PC-9 (cell line): ENCODE measurements around the gene COL15A1. TPM values are rescaled to one million over a fixed set of nuclear protein-coding genes. Genes with fewer than 3 reads are reported as not detected.

ENCODE experiments used
- BruUV-seq: library from RNA; stranded (reverse); fragments of 400-500 nt; replicated peaks from 2 replicates; lab custom pipeline; 2021; lab: Mats Ljungman, UMichigan
- CTCF ChIA-PET: fragments of 300-600 bp; sonication (Branson Sonifier 250); formaldehyde crosslinking; loops from one replicate; lab custom pipeline; 2022; ENCODE audit warnings: antibody characterized with exemption; lab: Charles Lee
- POLR2A ChIA-PET: fragments of 300-600 bp; sonication (Branson Sonifier 250); formaldehyde crosslinking; loops from one replicate; lab custom pipeline; 2022; ENCODE audit warnings: antibody characterized with exemption; ENCODE audit not compliant: unreplicated experiment; lab: Charles Lee
- DNase-seq, 2 experiments: peaks; one replicate each; pipeline versions ENCODE4 v3.0.0 to v3.0.0-alpha.2; 2015 to 2022; ENCODE audit warnings: mixed read lengths in 1 of 2
- H2AFZ ChIP-seq: fragments of 200-600 bp; sonication (generic); 2 replicates; pipeline ENCODE4 v1.8.1; 2017; ENCODE audit warnings: antibody characterized with exemption
- H3F3A ChIP-seq: fragments of 200-600 bp; sonication (generic); 2 replicates; pipeline ENCODE4 v1.8.1; 2017; ENCODE audit warnings: antibody characterized with exemption, mild to moderate bottlenecking, low read depth; ENCODE audit not compliant: insufficient read depth
- H3K27ac ChIP-seq: fragments of 200-600 bp; sonication (generic); 2 replicates; pipeline ENCODE4 v1.6.1; 2016; ENCODE audit warnings: mixed run types
- H3K27me3 ChIP-seq: fragments of 200-600 bp; sonication (generic); 2 replicates; pipeline ENCODE4 v1.6.1; 2016; ENCODE audit warnings: low read depth, mixed run types; ENCODE audit not compliant: insufficient read depth
- H3K36me3 ChIP-seq: fragments of 200-600 bp; sonication (generic); 2 replicates; pipeline ENCODE4 v1.6.1; 2016; ENCODE audit warnings: low read depth, mixed run types
- H3K4me1 ChIP-seq: fragments of 200-600 bp; sonication (generic); replicated peaks from 2 replicates; pipeline ENCODE4 v1.6.1; 2016; ENCODE audit warnings: mixed run types; ENCODE audit not compliant: insufficient read depth
- H3K4me2 ChIP-seq: fragments of 200-600 bp; sonication (generic); 2 replicates; pipeline ENCODE4 v1.6.1; 2017; ENCODE audit warnings: mixed run types
- H3K4me3 ChIP-seq: fragments of 200-600 bp; sonication (generic); 2 replicates; pipeline ENCODE4 v1.6.1; 2016; ENCODE audit warnings: mixed run types
- H3K79me2 ChIP-seq: fragments of 200-600 bp; sonication (generic); 2 replicates; pipeline ENCODE4 v1.6.1; 2017; ENCODE audit warnings: low read depth, mixed run types
- H3K9me2 ChIP-seq: fragments of 200-600 bp; sonication (generic); 2 replicates; pipeline ENCODE4 v1.8.1; 2017; ENCODE audit warnings: mild to moderate bottlenecking; ENCODE audit not compliant: insufficient read depth
- H3K9me3 ChIP-seq: fragments of 200-600 bp; sonication (generic); 2 replicates; pipeline ENCODE4 v1.8.1; 2016; ENCODE audit warnings: low read depth; ENCODE audit not compliant: insufficient read depth
- H4K20me1 ChIP-seq: fragments of 200-600 bp; sonication (generic); 2 replicates; pipeline ENCODE4 v1.8.1; 2017; ENCODE audit not compliant: insufficient read depth
- CTCF ChIP-seq: fragments of 200-600 bp; sonication (generic); conservative IDR thresholded peaks from 2 replicates; pipeline ENCODE4 v1.6.1; 2017; ENCODE audit warnings: mixed run types, antibody characterized with exemption, mild to moderate bottlenecking, moderate library complexity
- EZH2 ChIP-seq: fragments of 200-600 bp; sonication (generic); IDR thresholded peaks from 2 replicates; pipeline ENCODE4 v1.8.0; 2017; ENCODE audit warnings: antibody characterized with exemption, low read depth
- intact Hi-C: fragments of 100-400 bp; cut with micrococcal nuclease; formaldehyde crosslinking; loops from one replicate; pipeline ENCODE4 v1.10.0; 2022; ENCODE audit not compliant: unreplicated experiment
- total RNA-seq: library from RNA; stranded (reverse); gene quantifications from 2 replicates; pipeline ENCODE4 v1.2.3, GENCODE V29; 2021

COL15A1 gene
- total RNA-seq, 1 experiment from 2014 or later: not detected

GRCh38 chr9:99004717-99005460, 61.2 kb downstream of the COL15A1 start:
- H3F3A ChIP-seq: no peaks in the 10 kb centered on the region
- no peak overlapping the region for H3K27ac ChIP-seq
- no peak overlapping the region for H3K4me3 ChIP-seq
- no peak overlapping the region for H3K4me2 ChIP-seq
- intact Hi-C loops: loop anchor here (10.0 kb wide), 2 partner anchors 50 to 860 kb away; no protein-coding TSS in a partner anchor
- H4K20me1 ChIP-seq: no peaks in the 10 kb centered on the region
- POLR2A ChIA-PET: no interaction called here
- H3K9me2 ChIP-seq: no peaks in the 10 kb centered on the region
- H3K36me3 ChIP-seq: no peaks in the 10 kb centered on the region
- H3K79me2 ChIP-seq: no peaks in the 10 kb centered on the region
- CTCF ChIA-PET: no interaction called here
- no peaks in the 10 kb centered on the region for H3K4me1 ChIP-seq
- no peak overlapping the region for H2AFZ ChIP-seq
- peaks cover 11% of the 10 kb centered on the region; the same call in 1 of the 2 replicates for H3K9me3 ChIP-seq
- no peak for TF ChIP-seq EZH2
- BruUV-seq: no TSS peak
- no peaks in the 10 kb centered on the region for H3K27me3 ChIP-seq
- no peak for DNase-seq

DNA sequence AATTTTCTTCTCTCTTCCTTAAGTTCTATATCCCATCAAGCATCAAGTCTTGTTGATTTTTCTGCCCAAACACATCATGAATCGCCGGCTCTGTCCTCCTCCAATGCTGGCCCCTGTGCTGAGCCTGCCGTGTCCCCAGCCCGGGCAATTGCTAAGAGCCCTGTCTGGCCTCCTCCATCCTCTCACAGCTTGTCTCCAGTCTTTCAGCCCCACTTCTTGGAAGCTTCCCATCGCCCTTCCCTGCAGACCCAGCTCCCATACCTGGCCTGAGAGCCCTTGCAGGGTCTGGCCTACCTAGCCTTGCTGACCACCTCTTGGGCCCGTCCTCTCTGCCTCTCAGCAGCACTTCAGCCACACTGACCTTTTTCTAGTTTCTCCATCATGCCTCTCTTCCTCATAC, 61.9 kb downstream of the COL15A1 start:
- peaks cover 17% of the 10 kb centered on the region; the same call in 1 of the 2 replicates for H3K9me3 ChIP-seq
- intact Hi-C loops: loop anchor here (10.0 kb wide), 2 partner anchors 49 to 859 kb away; no protein-coding TSS in a partner anchor
- H3K9me2 ChIP-seq: no peaks in the 10 kb centered on the region
- no peak overlapping the region for H3K4me2 ChIP-seq
- POLR2A ChIA-PET: no interaction called here
- no peak for TF ChIP-seq EZH2
- TF ChIP-seq CTCF: no peak
- no peak for DNase-seq
- no peaks in the 10 kb centered on the region for H3K79me2 ChIP-seq
- H2AFZ ChIP-seq: no peak overlapping the region
- no peaks in the 10 kb centered on the region for H4K20me1 ChIP-seq
- H3K4me1 ChIP-seq: no peaks in the 10 kb centered on the region
- CTCF ChIA-PET: no interaction called here
- H3F3A ChIP-seq: no peaks in the 10 kb centered on the region
- H3K27me3 ChIP-seq: no peaks in the 10 kb centered on the region
- no peak overlapping the region for H3K4me3 ChIP-seq
- BruUV-seq: no TSS peak
- H3K27ac ChIP-seq: no peak overlapping the region
- H3K36me3 ChIP-seq: no peaks in the 10 kb centered on the region

DNA sequence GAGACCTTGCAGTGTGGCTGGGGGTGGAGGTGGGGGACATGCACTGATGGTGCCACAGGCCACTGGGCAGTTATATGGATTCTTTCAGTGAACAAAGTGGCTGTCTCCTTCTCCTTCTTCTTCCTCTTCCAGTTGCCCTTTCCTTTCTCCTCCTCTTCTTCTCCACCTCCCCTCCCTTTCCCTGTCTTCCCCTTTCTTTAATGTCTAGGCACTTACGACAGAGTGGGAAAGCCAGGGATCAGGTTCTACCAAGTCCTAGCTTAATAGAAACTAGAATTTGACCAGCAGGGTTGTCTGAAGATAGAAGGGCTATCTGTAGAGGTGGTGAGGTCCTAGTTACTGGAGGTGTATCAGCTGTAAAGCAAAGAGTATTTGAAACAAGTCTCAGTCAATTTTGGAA, 62.8 kb downstream of the COL15A1 start:
- no peaks in the 10 kb centered on the region for H3K9me2 ChIP-seq
- H3K36me3 ChIP-seq: no peaks in the 10 kb centered on the region
- no peak overlapping the region for H3K4me2 ChIP-seq
- TF ChIP-seq CTCF (no peak), EZH2 (no peak)
- no peaks in the 10 kb centered on the region for H3K79me2 ChIP-seq
- H4K20me1 ChIP-seq: no peaks in the 10 kb centered on the region
- ChIA-PET CTCF (no interaction called here), POLR2A (no interaction called here)
- intact Hi-C loops: loop anchor here (10.0 kb wide), 2 partner anchors 48 to 858 kb away; no protein-coding TSS in a partner anchor
- no peaks in the 10 kb centered on the region for H3K27me3 ChIP-seq
- H3K27ac ChIP-seq: no peak overlapping the region
- no peak overlapping the region for H2AFZ ChIP-seq
- H3K9me3 ChIP-seq: peaks cover 25% of the 10 kb centered on the region; the same call in 1 of the 2 replicates
- no peaks in the 10 kb centered on the region for H3F3A ChIP-seq
- H3K4me3 ChIP-seq: no peak overlapping the region
- BruUV-seq: no TSS peak
- H3K4me1 ChIP-seq: no peaks in the 10 kb centered on the region
- no peak for DNase-seq
